ENCODE data around the gene SS18L1.

SS18L1 gene

DNA sequence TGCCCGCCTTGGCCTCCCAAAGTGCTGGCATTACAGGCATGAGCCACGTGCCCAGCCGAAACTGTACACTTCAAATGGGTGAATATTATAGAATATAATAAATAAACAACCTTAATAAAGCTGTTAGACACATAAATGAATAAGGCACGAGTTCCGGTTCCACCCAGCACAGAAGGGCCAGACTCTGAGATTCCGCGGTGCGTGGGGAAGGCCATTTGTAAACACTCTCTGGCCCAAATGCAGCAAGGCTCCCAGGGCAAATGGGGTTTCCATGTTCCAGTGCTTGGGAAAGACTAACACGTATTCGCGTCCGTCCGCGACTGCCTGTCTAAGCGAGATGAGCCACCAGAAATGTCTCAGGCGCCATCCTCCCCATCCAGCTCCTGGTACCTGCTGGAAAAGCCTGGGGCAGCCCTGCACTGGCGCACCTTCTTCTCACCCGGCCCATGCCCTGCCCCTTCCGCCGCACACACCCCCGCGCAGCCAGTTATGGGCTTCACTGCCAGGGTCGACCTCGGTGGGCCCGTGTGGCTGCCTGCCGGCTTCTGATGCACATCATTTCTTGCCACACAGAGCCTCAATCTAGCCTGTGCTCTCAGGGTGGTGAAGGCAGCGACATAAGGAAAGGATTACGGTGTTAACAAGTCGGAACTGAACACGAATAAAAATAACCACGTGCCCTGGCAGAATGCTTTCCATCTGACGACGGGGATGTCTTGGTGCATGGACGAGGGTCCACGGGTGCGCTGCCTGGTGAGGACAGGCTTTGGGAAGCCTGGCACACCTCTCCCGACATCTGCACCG is 26.8 kb upstream of the SS18L1 start:
- no peak for TF ChIP-seq ZNF274 (IDR thresholded peaks at IDR 0.05; ENCODE audit: low read depth, low read length)
- no peak overlapping the region for H3K4me3 ChIP-seq (ENCODE audit: low read length)

DNA sequence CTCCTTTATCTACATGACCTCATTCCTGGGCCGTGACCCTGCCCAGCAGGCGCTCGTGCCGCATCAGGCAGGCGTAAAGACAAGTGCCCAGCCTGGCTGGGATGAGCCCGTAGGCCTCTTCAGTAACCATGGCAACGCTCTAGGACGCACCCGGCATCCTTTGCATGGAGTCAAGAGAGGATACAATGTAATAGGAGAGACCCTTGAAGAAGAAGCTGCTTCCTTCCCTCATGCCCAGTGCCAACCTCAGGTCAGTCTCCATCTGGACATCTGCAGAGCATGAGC is 26.3 kb upstream of the SS18L1 start:
- TF ChIP-seq ZNF274 (IDR thresholded peaks at IDR 0.05; ENCODE audit: low read depth, low read length), result no peak

GRCh38 chr20:62117658-62118057 is 25.9 kb upstream of the SS18L1 start:
- no peak overlapping the region for H3K4me3 ChIP-seq (ENCODE audit: low read length)
- no peak for TF ChIP-seq ZNF274 (IDR thresholded peaks at IDR 0.05; ENCODE audit: low read depth, low read length)

More for the DNA sequence above, 26.3 kb upstream of the SS18L1 start:
- no peak overlapping the region for H3K4me3 ChIP-seq (ENCODE audit: low read length)

DNA sequence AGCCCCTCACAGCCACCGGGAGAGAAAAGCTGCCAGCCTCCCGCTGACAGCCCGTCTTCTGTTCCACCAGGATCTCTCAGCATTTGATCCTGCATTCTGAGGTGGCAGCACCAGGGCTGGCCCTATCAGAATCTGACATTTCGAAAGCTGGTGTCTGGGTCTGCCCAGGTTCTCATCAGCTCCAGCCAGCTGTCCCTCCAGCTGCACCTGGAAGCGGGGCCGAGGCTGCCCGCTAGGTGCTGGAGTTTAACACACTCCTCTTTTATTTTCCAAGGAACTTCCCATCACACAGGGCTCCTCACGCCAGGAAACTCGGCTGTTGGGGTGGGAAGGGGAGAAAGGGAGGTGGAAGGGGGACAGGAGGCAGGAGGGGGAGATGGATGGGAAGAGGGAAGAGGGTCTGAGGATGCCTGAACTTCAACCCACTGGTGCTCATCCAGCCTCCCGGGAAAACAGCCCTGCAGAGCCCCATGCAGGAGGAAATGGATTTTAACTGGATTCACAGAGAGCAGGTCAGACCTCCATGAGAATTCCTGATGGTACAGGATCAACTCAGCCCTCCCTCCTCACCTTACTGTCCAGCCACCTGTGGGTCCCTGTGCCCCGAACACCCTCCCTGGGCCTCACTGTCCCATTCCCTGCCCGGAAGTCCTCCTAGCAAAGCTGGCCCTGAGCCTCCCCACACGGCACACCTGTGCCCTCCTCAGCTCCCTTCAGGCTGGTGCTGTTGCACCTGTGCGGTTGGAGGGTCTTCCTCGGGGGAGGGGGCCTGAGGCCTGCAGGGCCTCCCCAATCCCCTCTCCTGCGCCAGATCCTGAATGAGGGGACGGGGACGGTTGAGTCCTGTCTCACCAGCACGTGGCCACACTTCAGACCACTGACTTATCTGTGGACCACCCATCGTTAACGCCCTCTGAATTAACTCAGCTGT is 25.2 kb upstream of the SS18L1 start:
- H3K4me3 ChIP-seq (ENCODE audit: low read length), result no peak overlapping the region
- no peak for TF ChIP-seq ZNF274 (IDR thresholded peaks at IDR 0.05; ENCODE audit: low read depth, low read length)

DNA sequence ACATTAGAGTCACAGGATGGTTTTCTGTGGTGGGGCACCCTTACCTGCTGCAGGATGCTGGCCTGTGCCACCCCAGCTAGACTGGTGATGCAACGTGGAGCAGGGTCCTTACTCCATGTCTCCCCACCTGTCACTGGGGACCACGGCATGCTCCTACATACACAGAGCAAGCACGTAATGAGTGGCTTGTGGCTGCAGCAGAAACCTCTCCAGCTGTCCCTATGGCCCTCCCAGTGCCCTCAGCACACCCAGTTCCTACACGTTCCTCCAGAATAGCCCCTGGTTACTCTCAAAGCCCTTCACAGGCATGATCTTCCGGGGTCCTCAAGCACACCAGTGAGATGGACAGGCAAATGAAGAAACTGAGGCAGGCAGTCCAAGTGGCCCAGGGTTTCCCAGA is 24.5 kb upstream of the SS18L1 start:
- TF ChIP-seq ZNF274 (IDR thresholded peaks at IDR 0.05; ENCODE audit: low read depth, low read length), result no peak
- H3K4me3 ChIP-seq (ENCODE audit: low read length), result no peak overlapping the region

GRCh38 chr20:62119591-62120364 is 23.8 kb upstream of the SS18L1 start:
- no peak overlapping the region for H3K4me3 ChIP-seq (ENCODE audit: low read length)
- no peak for TF ChIP-seq ZNF274 (IDR thresholded peaks at IDR 0.05; ENCODE audit: low read depth, low read length)

- H3K4me3 ChIP-seq (ENCODE audit: low read length), result no peak overlapping the region
- TF ChIP-seq ZNF274 (IDR thresholded peaks at IDR 0.05; ENCODE audit: low read depth, low read length), result no peak
These were observed 23.2 kb upstream of the SS18L1 start for GRCh38 chr20:62120365-62120762.

DNA sequence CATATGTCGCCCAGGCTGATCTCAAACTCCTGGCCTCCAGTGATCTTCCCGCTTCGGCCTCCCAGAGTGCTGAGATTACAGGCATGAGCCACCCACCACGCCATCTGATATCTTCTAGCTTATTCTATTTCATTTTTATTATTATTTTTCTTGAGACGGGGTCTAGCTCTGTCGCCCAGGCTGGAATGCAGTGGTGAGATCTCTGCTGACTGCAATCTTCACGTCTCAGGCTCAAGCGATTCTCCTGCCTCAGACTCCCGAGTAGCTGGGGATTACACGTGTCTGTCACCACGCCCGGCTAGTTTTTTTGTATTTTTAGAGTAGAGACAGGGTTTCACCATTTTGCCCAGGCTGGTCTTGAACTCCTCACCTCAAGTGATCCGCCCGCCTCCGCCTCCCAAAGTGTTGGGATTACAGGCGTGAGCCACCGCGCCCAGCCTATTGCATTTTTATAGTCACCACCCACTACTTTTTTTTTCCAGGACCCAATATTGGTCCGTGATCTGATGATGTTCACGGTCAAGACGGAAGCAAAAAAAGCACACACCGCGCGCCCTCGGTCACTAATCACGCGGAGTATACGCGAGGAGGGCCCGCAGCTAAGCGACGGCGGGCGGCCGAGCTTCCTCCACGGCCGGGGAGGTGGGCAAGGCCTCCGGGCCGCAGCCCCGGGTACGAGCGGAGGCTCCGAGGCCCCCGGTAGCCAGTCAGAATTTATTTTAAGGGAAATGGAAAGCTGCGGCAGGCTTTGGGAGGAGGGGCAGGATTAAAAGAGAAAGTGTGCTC is 22.4 kb upstream of the SS18L1 start:
- no peak for TF ChIP-seq ZNF274 (IDR thresholded peaks at IDR 0.05; ENCODE audit: low read depth, low read length)
- peak overlapping the region; percentile 76; the same call in 1 of the 2 replicates for H3K4me3 ChIP-seq (ENCODE audit: low read length)

GRCh38 chr20:62121776-62122653 is 21.6 kb upstream of the SS18L1 start, which contains the start of gene LSM14B:
Gene LSM14B (plus strand): TSS chr20:62122475. CDS start chr20:62122667, 192 bp downstream.
- peak within 1 kb of the TSS; percentile 79 for H3K4me3 ChIP-seq (ENCODE audit: low read length)
- no peak for TF ChIP-seq ZNF274 (IDR thresholded peaks at IDR 0.05; ENCODE audit: low read depth, low read length)

- peak overlapping the region; percentile 79 for H3K4me3 ChIP-seq (ENCODE audit: low read length)
- TF ChIP-seq ZNF274 (IDR thresholded peaks at IDR 0.05; ENCODE audit: low read depth, low read length), result no peak
These were observed 20.7 kb upstream of the SS18L1 start for GRCh38 chr20:62122654-62123449.

GRCh38 chr20:62123450-62124118 is 20.0 kb upstream of the SS18L1 start:
- no peak for TF ChIP-seq ZNF274 (IDR thresholded peaks at IDR 0.05; ENCODE audit: low read depth, low read length)
- H3K4me3 ChIP-seq (ENCODE audit: low read length), result peak overlapping the region; percentile 79

All from GM08714 (cell line).